GM13976 (cell line): ENCODE data around the gene LGR6.

Experiments used
- DNase-seq: peaks from one replicate; pipeline ENCODE4 v3.0.0; 2012; ENCODE audit warnings: low spot score
- in situ Hi-C: fragments of 300-500 bp; cut with MboI; formaldehyde crosslinking; loops from one replicate; pipeline ENCODE4 v1.12.0; 2022; ENCODE audit warnings: low sequenced_read_pairs, mixed read lengths, inconsistent platforms; ENCODE audit not compliant: unreplicated experiment
- TF ChIP-seq, protein P1 (sequence below): IDR thresholded peaks from 2 replicates; pipeline ENCODE4 v1.5.1; 2012; ENCODE audit warnings: borderline replicate concordance, mild to moderate bottlenecking; ENCODE audit not compliant: insufficient read depth; ENCODE audit errors: extremely low read depth, missing control alignments, control extremely low read depth

Gene LGR6

DNA sequence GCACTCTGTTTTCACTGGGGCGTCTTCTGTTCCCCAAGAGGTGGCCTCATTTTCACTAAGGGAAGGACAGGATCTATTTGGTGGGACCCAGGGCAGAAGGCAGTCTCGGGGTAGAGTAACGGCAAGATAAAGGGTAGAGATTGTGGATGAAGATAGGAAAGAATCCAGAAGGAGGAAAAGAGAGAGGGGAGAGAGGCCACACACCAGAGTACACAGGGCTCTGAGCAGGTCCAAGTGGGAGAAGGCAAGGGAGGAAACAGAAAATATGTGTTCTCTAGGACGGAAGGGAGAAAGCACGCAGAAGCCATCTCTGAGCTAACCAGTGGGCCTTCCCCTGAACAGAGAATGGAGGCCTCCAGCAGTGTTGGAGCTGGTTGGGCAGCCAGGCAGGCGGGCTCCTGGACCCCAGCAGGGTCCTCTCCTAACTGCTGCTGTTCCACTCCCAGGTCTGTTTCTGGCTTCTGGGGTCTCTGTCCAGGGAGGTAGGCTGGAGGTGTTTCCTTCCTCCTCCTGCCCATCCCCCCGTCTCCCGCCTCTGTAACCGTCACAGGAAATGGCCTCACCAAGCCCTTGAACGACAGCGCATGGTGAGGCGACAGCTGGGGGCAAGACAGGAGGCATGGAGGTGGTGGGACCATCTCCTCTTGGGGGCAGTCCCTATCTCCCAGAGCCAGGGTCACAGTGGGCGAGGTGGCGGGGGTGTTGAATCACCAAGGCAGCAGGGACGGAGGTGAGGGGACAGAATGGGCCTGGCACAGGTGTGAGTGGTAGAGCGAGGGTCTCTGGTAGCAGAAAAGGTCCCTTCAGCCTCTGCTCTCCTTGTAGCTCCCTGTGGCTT is 33.8 kb upstream of the LGR6 start:
- DNase-seq, result peak; percentile 79
- in situ Hi-C loops, result no loop called here
- TF ChIP-seq, protein P1, sequence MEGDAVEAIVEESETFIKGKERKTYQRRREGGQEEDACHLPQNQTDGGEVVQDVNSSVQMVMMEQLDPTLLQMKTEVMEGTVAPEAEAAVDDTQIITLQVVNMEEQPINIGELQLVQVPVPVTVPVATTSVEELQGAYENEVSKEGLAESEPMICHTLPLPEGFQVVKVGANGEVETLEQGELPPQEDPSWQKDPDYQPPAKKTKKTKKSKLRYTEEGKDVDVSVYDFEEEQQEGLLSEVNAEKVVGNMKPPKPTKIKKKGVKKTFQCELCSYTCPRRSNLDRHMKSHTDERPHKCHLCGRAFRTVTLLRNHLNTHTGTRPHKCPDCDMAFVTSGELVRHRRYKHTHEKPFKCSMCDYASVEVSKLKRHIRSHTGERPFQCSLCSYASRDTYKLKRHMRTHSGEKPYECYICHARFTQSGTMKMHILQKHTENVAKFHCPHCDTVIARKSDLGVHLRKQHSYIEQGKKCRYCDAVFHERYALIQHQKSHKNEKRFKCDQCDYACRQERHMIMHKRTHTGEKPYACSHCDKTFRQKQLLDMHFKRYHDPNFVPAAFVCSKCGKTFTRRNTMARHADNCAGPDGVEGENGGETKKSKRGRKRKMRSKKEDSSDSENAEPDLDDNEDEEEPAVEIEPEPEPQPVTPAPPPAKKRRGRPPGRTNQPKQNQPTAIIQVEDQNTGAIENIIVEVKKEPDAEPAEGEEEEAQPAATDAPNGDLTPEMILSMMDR, result no peak

DNA sequence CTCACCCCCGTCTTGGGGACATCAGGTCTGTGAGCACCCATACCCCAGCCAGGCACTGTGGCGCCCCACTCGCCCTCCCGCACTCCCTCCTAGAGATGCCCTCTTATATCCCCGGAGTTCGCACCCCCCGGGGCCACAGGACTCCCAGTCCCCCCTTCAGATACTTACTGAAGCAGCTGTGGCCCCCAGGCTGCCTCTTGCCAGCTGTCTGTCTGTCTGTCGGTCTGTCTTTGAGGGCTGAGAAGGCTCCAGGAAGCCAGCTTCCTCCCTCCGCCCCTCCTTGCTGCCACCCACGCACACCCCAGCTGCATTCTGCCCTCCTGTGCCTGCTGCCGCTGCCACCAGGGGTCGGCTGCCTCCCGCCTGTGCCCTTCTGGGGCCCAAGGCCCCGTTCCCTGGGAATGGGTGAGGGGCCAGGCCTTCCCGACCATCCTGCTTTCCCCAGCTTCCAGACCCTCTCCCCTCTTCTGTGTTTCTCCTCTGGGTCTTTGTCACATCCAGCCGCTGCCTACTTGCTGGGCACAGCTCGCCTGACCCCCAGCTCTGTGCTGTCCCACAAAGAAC is 33.1 kb upstream of the LGR6 start, which contains the start of gene PTPN7:
Gene PTPN7 (minus strand): TSS at position 226 of the 564 bp plus-strand sequence. CDS start 1,200 bp downstream, outside the sequence.
- TF ChIP-seq, protein P1, result peak; percentile 74
- in situ Hi-C loops, result no loop called here
- DNase-seq, result peak; percentile 83

GRCh38 chr1:202161151-202162046 is 32.2 kb upstream of the LGR6 start:
- TF ChIP-seq, protein P1, result no peak
- DNase-seq, result peak; percentile 67
- in situ Hi-C loops, result no loop called here

DNA sequence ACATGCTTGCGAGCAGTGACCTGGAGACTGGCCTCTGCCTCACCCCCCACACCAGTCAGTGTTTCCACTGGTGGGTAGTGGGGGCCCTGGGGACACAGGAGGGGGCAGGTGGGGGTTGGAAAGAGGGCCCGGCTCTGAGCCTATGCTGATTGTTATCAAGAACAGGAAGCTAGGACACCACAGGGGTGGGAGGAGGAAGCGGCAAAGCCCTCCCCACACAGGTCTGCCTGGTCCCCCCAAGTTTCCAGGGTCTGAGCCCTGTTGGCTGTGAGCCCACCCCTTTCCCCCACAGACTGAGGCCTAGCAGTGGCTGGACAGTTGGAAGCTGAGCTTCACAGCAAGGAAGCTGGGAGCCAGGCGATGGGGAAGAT is 31.6 kb upstream of the LGR6 start:
- DNase-seq, result peak; percentile 76
- TF ChIP-seq, protein P1, result no peak
- in situ Hi-C loops, result no loop called here

DNA sequence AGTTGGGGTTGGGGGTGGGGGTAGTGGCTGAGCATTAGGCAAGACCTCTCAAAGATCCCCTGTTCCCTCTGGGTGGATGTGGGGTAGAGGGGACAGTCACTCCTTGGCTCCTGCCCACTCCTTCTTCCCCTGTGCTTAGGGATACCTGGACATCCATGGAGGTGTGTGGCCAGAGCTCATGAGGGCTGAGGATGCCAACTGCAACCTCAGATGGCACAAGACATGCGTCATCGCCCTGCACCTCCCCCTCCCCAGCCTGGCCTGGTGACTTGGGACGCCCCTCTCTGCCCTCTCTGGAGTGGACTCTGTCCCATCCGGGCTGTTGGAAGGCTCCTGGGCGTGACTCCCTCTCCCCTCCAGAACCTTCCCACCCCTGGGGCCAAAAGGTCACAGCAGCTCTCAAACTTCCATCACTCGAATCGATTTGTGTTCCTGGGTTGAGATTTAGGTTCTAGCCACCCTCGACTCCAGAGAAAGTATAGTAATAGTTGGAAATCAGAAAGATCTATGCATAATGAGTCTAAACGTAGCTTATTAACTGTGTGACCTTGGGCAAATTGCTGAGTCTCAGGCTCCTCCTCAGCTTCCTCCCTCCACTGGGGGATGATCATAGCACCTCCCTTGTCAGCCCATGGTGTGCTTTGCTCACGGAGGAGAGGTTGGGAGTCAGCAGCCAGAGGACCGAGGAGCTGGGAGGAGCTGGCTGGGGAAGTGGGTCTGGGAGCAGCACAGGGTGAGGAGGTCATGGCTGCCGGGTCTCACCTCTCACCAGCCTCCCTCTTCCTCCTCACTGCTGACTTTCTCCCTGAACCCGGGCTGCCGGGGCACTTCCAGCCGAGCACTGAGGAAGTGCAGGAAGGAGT is 30.9 kb upstream of the LGR6 start:
- in situ Hi-C loops, result no loop called here
- DNase-seq, result no peak
- TF ChIP-seq, protein P1, result no peak
